Epithelial cell of esophagus (primary cell): ENCODE data around the gene KPNA3.

Source experiments
- DNase-seq: peaks from one replicate; pipeline ENCODE4 v3.0.0; 2010; ENCODE audit warnings: low read depth
- H3K4me3 ChIP-seq: 2 replicates; pipeline ENCODE4 v1.5.1; 2011; ENCODE audit warnings: mild to moderate bottlenecking, low read length, control low read depth
- CTCF ChIP-seq: IDR thresholded peaks from 2 replicates; pipeline ENCODE4 v1.5.1; 2011; ENCODE audit warnings: low read depth, mild to moderate bottlenecking, low read length, control low read depth, inconsistent platforms; ENCODE audit not compliant: insufficient read depth; ENCODE audit errors: missing control alignments

The KPNA3 gene

GRCh38 chr13:49651570-49652354 is 140.7 kb downstream of the KPNA3 start:
- no peak overlapping the region for H3K4me3 ChIP-seq
- no peak for DNase-seq
- no peak for TF ChIP-seq CTCF

- no peak for TF ChIP-seq CTCF
- DNase-seq = no peak
- H3K4me3 ChIP-seq = no peak overlapping the region
Observed at GRCh38 chr13:49649963-49650312, 142.5 kb downstream of the KPNA3 start.
